DOHH2 (cell line): Measurements from ENCODE around the gene PCDH7.

Experiments used
- CTCF ChIP-seq: fragments of 200-600 bp; sonication (generic); IDR thresholded peaks from one replicate; pipeline ENCODE4 v1.5.1; 2014; ENCODE audit warnings: antibody characterized with exemption, mild to moderate bottlenecking, low read depth, low read length; ENCODE audit not compliant: poor library complexity, severe bottlenecking
- EZH2phosphoT487 ChIP-seq: fragments of 200-600 bp; sonication (generic); IDR thresholded peaks from 2 replicates; pipeline ENCODE4 v1.6.1; 2017; ENCODE audit warnings: borderline replicate concordance, mild to moderate bottlenecking, antibody characterized with exemption, low read length, moderate library complexity, mixed read lengths

GRCh38 chr4:30753316-30753715 is 33.1 kb downstream of the PCDH7 start:
- TF ChIP-seq CTCF (no peak), EZH2phosphoT487 (no peak)
